Fibroblast of villous mesenchyme (primary cell): ENCODE results near the gene FGR. TPM values are rescaled to one million over a fixed set of nuclear protein-coding genes. Genes with fewer than 3 reads are reported as not detected.

Experiments used
- DNase-seq: peaks from one replicate; pipeline ENCODE4 v3.0.0-alpha.2; 2010; ENCODE audit warnings: low read depth
- H3K4me3 ChIP-seq: 2 replicates; pipeline ENCODE4 v1.5.1; 2011; ENCODE audit warnings: low read depth, mild to moderate bottlenecking, low read length
- CTCF ChIP-seq: IDR thresholded peaks from 2 replicates; pipeline ENCODE4 v1.5.1; 2012; ENCODE audit warnings: low read depth, mild to moderate bottlenecking, low read length; ENCODE audit not compliant: insufficient read depth
- total RNA-seq: library from RNA; depleted of rRNA; stranded (reverse); fragments of >200 nt; gene quantifications from 2 replicates; pipeline ENCODE4 v1.2.3, GENCODE V29; 2012

Gene FGR
- total RNA-seq, 1 donor: not detected

- no peak overlapping the region for H3K4me3 ChIP-seq
- peak; percentile 64 for DNase-seq
- TF ChIP-seq CTCF: no peak
Measured at GRCh38 chr1:27598902-27599528, 36.0 kb downstream of the FGR start.

DNA sequence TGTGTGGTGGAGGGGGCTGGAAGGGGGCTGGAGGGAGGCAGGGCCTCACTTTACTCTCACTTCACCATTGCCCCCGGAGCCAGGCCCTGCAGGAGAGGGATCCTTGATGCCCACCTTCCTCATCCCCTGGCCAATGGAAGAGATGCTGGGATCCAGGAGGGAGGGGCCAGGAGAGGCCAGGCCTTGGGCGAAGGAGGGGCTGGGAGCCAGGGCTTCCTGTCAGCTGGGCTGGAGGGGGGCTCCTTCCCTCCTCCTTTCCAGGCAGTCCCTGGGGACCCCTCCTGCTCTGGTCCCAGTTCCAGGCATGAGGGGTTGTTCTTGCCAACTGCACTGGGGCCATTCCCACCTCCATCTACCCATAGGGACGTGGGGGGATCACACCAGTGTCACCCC, 36.7 kb downstream of the FGR start:
- DNase-seq: no peak
- TF ChIP-seq CTCF: no peak
- no peak overlapping the region for H3K4me3 ChIP-seq

GRCh38 chr1:27597516-27598294, 37.3 kb downstream of the FGR start:
- TF ChIP-seq CTCF: no peak
- no peak for DNase-seq
- H3K4me3 ChIP-seq: no peak overlapping the region

DNA sequence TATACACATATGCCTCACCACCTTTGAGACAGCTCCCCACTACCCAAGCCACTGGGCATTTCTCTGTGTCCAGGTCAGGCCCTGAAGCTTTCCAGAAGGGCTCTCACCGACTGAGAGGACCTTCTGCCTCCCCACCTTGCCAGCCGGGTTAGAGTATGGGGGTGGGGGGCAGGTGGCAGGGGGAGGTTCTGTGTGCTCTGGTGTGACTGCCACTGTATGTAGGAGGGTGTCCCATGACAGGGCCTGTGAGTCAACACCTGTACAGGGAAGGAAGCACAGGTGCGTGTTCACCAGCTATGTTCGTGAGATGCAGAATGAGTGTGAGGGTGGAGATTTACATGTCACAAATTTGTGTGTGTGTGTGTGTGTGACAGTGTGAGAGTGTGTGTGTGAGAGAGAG, 38.0 kb downstream of the FGR start:
- no peak for DNase-seq
- TF ChIP-seq CTCF: no peak
- no peak overlapping the region for H3K4me3 ChIP-seq

- TF ChIP-seq CTCF: no peak
- H3K4me3 ChIP-seq: no peak overlapping the region
- DNase-seq: no peak
Measured at GRCh38 chr1:27596261-27596660, 38.7 kb downstream of the FGR start.

GRCh38 chr1:27595597-27595996, 39.4 kb downstream of the FGR start:
- no peak for TF ChIP-seq CTCF
- no peak for DNase-seq
- H3K4me3 ChIP-seq: no peak overlapping the region
